ENCODE data around the gene CEP128.

The CEP128 gene

GRCh38 chr14:80602946-80603345 lies 338.6 kb downstream of the CEP128 start:
- no peak for DNase-seq (ENCODE audit: low read depth)
- no peak for TF ChIP-seq CTCF (conservative IDR thresholded peaks at IDR 0.05; ENCODE audit: low read depth, low read length)
- H3K4me3 ChIP-seq (ENCODE audit: low read length): no peak overlapping the region

GRCh38 chr14:80587096-80587724 lies 354.3 kb downstream of the CEP128 start:
- no peak overlapping the region for H3K4me3 ChIP-seq (ENCODE audit: low read length)
- peak; percentile 59 for TF ChIP-seq CTCF (conservative IDR thresholded peaks at IDR 0.05; ENCODE audit: low read depth, low read length)
- DNase-seq (ENCODE audit: low read depth): no peak

DNA sequence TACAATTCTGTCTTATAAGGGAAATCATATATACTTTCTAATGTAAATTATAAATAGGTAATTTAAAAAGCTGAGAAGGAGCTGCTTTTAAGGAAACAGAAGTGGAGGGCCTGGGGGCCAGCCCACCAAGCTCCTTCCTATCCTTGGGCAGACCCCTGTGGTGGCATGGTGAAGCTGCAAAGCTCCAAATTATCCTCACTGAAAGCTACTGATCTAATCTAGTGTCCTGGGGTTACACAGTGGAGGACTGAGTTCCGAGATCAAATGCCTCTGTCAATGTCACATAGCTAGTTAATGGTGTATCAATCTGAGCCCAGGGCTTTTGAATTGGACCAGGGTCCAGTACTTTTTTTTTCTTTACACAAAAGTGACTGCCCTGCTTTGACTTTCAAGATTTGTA lies 355.4 kb downstream of the CEP128 start:
- peak; percentile 10 for TF ChIP-seq CTCF (conservative IDR thresholded peaks at IDR 0.05; ENCODE audit: low read depth, low read length)

DNA sequence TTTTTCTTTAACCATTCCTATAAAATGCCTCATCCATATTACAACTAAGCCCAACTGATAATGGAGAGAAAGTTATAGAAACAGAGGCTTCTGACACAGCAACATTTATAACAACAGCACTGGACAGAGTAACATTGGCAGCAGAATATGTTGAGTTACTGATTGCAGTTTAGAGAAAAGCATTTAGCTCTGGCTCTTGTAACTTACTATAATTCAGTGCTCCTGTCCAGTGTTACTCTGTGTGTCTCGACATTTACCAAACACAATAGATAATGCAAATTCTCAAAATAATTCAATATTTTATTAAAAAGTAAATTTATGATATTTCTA lies 356.1 kb downstream of the CEP128 start:
- DNase-seq (ENCODE audit: low read depth): no peak
- H3K4me3 ChIP-seq (ENCODE audit: low read length): no peak overlapping the region
- no peak for TF ChIP-seq CTCF (conservative IDR thresholded peaks at IDR 0.05; ENCODE audit: low read depth, low read length)

More for the DNA sequence above, 355.4 kb downstream of the CEP128 start:
- DNase-seq (ENCODE audit: low read depth): no peak
- H3K4me3 ChIP-seq (ENCODE audit: low read length): no peak overlapping the region

GRCh38 chr14:80584744-80585505 lies 356.6 kb downstream of the CEP128 start:
- no peak for TF ChIP-seq CTCF (conservative IDR thresholded peaks at IDR 0.05; ENCODE audit: low read depth, low read length)
- DNase-seq (ENCODE audit: low read depth): no peak

DNA sequence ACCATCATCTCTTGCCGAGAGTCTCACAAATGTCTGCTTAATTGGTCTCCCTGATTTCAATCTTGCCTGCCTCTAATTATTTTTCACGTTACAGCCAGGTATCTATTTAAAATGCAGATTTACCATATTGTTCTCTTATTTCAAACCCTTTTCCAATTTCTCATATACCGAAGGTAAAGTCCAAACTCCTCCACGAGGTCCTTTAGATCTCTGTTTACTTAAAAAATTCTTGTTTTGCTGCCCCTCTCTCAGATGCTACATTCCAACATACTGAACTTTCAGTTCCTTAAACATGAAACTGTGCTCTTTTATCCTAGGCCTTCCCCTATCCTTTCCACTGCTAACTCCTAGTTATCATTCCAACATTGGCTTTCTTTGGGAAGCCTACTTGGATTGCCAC lies 363.9 kb downstream of the CEP128 start:
- no peak for DNase-seq (ENCODE audit: low read depth)
- no peak overlapping the region for H3K4me3 ChIP-seq (ENCODE audit: low read length)
- no peak for TF ChIP-seq CTCF (conservative IDR thresholded peaks at IDR 0.05; ENCODE audit: low read depth, low read length)

More at GRCh38 chr14:80584744-80585505, 356.6 kb downstream of the CEP128 start:
- no peak overlapping the region for H3K4me3 ChIP-seq (ENCODE audit: low read length)

DNA sequence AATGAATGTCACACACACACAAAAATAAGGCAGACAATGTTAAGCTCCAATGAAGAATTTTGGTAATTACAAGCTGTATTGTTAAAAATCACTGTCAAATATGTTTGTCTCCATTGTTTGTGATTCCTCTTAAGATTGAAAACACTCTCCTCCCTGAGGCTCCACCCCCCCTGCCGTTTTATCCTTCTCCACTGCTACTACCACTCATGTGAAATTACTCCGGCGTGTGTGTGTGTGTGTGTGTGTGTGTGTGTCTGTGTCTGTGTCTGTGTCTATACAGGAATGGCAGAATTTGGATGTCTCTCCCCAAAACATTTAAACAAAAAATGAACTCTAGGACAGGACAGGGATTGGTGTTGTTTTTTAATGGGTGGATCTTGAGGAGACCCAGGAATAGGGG lies 365.1 kb downstream of the CEP128 start:
- TF ChIP-seq CTCF (conservative IDR thresholded peaks at IDR 0.05; ENCODE audit: low read depth, low read length): no peak
- H3K4me3 ChIP-seq (ENCODE audit: low read length): no peak overlapping the region
- DNase-seq (ENCODE audit: low read depth): no peak

All from retinal pigment epithelial cell (primary cell).